Measurements from ENCODE around the gene NPTX1.
A peak's percentile ranks its signal among the peaks of the same experiment; 100 is the strongest.

The NPTX1 gene

GRCh38 chr17:80459234-80459633, 17.2 kb downstream of the NPTX1 start:
- H3K27me3 ChIP-seq (ENCODE audit: control insufficient read depth, insufficient read depth, low read length, poor library complexity, severe bottlenecking) = peaks cover 52% of the 10 kb centered on the region
- H3K4me3 ChIP-seq (ENCODE audit: insufficient read depth, low read depth, low read length) = no peak overlapping the region
- no peaks in the 10 kb centered on the region for H3K36me3 ChIP-seq (ENCODE audit: control insufficient read depth, insufficient read depth, low read length)
- no peaks in the 10 kb centered on the region for H3K4me1 ChIP-seq (ENCODE audit: control insufficient read depth, insufficient read depth, low read length)
- H3K9me3 ChIP-seq (ENCODE audit: control insufficient read depth, low read length) = no peaks in the 10 kb centered on the region
- no peak overlapping the region for H3K27ac ChIP-seq (ENCODE audit: insufficient read depth, low read depth, low read length, poor library complexity, severe bottlenecking)
- 77 to 86% methylated on average over 11 of the region's 11 CpGs for WGBS, 2 experiments

- H3K4me3 ChIP-seq (ENCODE audit: insufficient read depth, low read depth, low read length) = no peak overlapping the region
- 85 to 88% methylated on average over 8 of the region's 8 CpGs for WGBS, 2 experiments
- peaks cover 52% of the 10 kb centered on the region for H3K27me3 ChIP-seq (ENCODE audit: control insufficient read depth, insufficient read depth, low read length, poor library complexity, severe bottlenecking)
- H3K4me1 ChIP-seq (ENCODE audit: control insufficient read depth, insufficient read depth, low read length) = no peaks in the 10 kb centered on the region
- no peaks in the 10 kb centered on the region for H3K9me3 ChIP-seq (ENCODE audit: control insufficient read depth, low read length)
- H3K27ac ChIP-seq (ENCODE audit: insufficient read depth, low read depth, low read length, poor library complexity, severe bottlenecking) = no peak overlapping the region
- no peaks in the 10 kb centered on the region for H3K36me3 ChIP-seq (ENCODE audit: control insufficient read depth, insufficient read depth, low read length)
Measured at GRCh38 chr17:80458016-80458415, 18.4 kb downstream of the NPTX1 start.

- Histone ChIP-seq H3K4me1 (ENCODE audit: control insufficient read depth, insufficient read depth, low read length) (no peaks in the 10 kb centered on the region), H3K4me3 (ENCODE audit: insufficient read depth, low read depth, low read length) (no peak overlapping the region), H3K27ac (ENCODE audit: insufficient read depth, low read depth, low read length, poor library complexity, severe bottlenecking) (no peak overlapping the region), H3K36me3 (ENCODE audit: control insufficient read depth, insufficient read depth, low read length) (no peaks in the 10 kb centered on the region), H3K27me3 (ENCODE audit: control insufficient read depth, insufficient read depth, low read length, poor library complexity, severe bottlenecking) (peaks cover 52% of the 10 kb centered on the region), H3K9me3 (ENCODE audit: control insufficient read depth, low read length) (no peaks in the 10 kb centered on the region)
- WGBS, 2 experiments = 89 to 90% methylated on average over 15 of the region's 15 CpGs
Measured at GRCh38 chr17:80457236-80457856, 19.1 kb downstream of the NPTX1 start.

DNA sequence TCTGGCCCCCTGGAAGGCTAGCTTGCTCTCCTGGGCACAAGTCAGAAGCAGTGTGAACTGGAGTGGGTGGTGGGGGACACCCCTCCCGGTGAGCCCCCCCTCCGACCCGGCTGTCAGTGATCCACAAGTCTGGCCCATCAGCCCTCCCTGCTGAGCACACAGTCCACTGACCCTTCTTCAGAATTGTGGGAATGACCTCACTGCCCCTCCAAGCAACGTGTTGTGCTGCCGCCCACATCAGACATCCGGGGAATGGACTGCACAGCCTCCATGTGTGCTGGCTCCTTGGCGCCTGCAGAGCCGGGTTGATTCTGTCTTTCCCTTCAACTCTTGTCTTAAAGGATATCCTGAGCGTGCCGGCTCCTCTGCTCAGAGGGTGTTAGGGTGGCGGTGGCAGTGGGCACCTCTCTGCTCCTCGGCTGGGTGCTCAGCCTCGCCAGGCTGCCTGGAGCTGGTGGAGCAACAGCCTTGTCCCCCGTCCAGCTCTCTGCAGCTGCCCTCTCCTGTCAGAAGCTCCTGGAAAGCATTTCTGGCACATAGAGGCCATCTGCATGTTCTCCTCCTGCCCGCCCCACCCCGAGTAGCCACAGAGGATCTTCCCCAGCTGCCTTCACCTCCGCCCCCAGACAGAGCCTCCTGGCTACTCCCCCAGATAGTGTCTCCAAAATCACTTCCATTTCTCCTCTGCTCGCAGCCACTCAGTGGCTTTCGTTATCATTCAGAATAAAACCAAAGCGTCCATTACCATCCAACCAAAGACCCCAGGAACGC, 19.8 kb downstream of the NPTX1 start:
- no peaks in the 10 kb centered on the region for H3K9me3 ChIP-seq (ENCODE audit: control insufficient read depth, low read length)
- H3K36me3 ChIP-seq (ENCODE audit: control insufficient read depth, insufficient read depth, low read length) = no peaks in the 10 kb centered on the region
- H3K4me1 ChIP-seq (ENCODE audit: control insufficient read depth, insufficient read depth, low read length) = no peaks in the 10 kb centered on the region
- no peak overlapping the region for H3K4me3 ChIP-seq (ENCODE audit: insufficient read depth, low read depth, low read length)
- WGBS, 2 experiments = 83% methylated on average over 21 of the region's 21 CpGs
- H3K27me3 ChIP-seq (ENCODE audit: control insufficient read depth, insufficient read depth, low read length, poor library complexity, severe bottlenecking) = peaks cover 46% of the 10 kb centered on the region
- no peak overlapping the region for H3K27ac ChIP-seq (ENCODE audit: insufficient read depth, low read depth, low read length, poor library complexity, severe bottlenecking)

DNA sequence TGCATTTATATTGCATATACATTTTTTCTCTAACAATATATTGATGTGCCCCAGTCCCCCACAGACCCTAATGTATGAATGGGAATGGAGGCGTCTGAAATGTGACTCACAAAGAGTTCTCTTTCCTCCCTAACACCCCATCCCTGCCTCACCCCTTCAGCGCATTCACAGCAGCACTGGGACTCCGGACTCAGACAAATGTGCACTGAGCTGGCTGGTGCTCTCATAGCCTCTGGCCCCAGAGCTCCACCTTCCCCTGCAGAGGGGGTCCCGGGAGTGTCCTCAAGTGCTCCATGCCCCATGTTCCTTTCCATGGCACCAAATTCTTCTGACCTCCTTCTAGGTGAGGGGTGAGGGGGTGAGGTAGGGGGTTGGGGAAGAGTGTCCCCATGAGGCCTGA, 20.6 kb downstream of the NPTX1 start:
- no peaks in the 10 kb centered on the region for H3K36me3 ChIP-seq (ENCODE audit: control insufficient read depth, insufficient read depth, low read length)
- no peaks in the 10 kb centered on the region for H3K9me3 ChIP-seq (ENCODE audit: control insufficient read depth, low read length)
- H3K27me3 ChIP-seq (ENCODE audit: control insufficient read depth, insufficient read depth, low read length, poor library complexity, severe bottlenecking) = peaks cover 41% of the 10 kb centered on the region
- WGBS, 2 experiments = 72 to 84% methylated on average over 4 of the region's 4 CpGs
- no peak overlapping the region for H3K4me3 ChIP-seq (ENCODE audit: insufficient read depth, low read depth, low read length)
- H3K4me1 ChIP-seq (ENCODE audit: control insufficient read depth, insufficient read depth, low read length) = no peaks in the 10 kb centered on the region
- H3K27ac ChIP-seq (ENCODE audit: insufficient read depth, low read depth, low read length, poor library complexity, severe bottlenecking) = no peak overlapping the region

- peak overlapping the region; percentile 86 for H3K27ac ChIP-seq (ENCODE audit: insufficient read depth, low read depth, low read length, poor library complexity, severe bottlenecking)
- H3K4me1 ChIP-seq (ENCODE audit: control insufficient read depth, insufficient read depth, low read length) = no peaks in the 10 kb centered on the region
- peak overlapping the region; percentile 64 for H3K4me3 ChIP-seq (ENCODE audit: insufficient read depth, low read depth, low read length)
- no peaks in the 10 kb centered on the region for H3K36me3 ChIP-seq (ENCODE audit: control insufficient read depth, insufficient read depth, low read length)
- H3K9me3 ChIP-seq (ENCODE audit: control insufficient read depth, low read length) = no peaks in the 10 kb centered on the region
- WGBS, 2 experiments = 3 to 12% methylated on average over 17 to 20 of the region's 20 CpGs
- peaks cover 37% of the 10 kb centered on the region for H3K27me3 ChIP-seq (ENCODE audit: control insufficient read depth, insufficient read depth, low read length, poor library complexity, severe bottlenecking)
Measured at GRCh38 chr17:80455336-80455710, 21.1 kb downstream of the NPTX1 start.

DNA sequence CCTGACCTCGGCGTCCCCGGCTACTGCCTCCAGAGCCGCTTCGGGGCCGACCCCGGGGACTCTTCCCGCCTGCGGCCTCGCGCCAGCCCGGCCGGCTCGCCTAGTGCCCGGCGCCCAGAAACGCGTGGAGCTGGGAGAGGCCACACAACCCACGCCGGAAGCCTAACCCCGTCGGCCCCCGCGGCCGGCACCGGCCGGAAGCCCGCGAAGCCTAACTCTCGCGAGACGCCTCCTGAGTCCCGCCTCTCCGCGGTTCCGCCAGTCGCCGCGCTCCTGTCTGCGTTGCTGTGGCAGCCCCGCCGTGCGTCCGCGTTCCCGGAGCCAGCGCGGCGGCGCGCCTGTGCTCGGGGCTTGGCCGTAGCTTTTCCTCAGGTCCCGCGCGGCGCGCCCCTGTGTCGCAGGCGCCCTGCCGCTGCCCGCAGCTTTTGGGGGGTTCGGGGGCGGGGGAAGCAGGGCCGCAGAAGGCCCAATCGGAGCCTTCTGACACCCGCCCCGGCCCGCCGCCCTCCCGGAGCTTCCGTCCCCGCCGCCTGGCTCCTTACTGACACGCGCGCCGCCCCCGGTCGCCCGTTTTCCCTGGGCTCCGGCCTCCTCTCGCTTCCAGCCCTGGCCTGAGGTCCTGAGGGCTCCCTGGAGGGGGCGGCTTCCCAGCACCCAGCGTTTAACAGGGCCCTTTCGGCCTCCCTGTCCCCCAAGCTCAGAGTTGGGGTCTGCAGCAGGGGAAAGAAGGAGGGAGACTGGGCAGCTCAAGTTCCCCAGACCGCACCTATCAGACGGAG, 21.7 kb downstream of the NPTX1 start:
- H3K4me3 ChIP-seq (ENCODE audit: insufficient read depth, low read depth, low read length) = peak overlapping the region; percentile 64
- H3K27ac ChIP-seq (ENCODE audit: insufficient read depth, low read depth, low read length, poor library complexity, severe bottlenecking) = peak overlapping the region; percentile 86
- H3K36me3 ChIP-seq (ENCODE audit: control insufficient read depth, insufficient read depth, low read length) = no peaks in the 10 kb centered on the region
- no peaks in the 10 kb centered on the region for H3K4me1 ChIP-seq (ENCODE audit: control insufficient read depth, insufficient read depth, low read length)
- peaks cover 35% of the 10 kb centered on the region for H3K27me3 ChIP-seq (ENCODE audit: control insufficient read depth, insufficient read depth, low read length, poor library complexity, severe bottlenecking)
- H3K9me3 ChIP-seq (ENCODE audit: control insufficient read depth, low read length) = no peaks in the 10 kb centered on the region
- 0% methylated on average over 88 of the region's 88 CpGs for WGBS, 2 experiments

GRCh38 chr17:80453998-80454556, 22.3 kb downstream of the NPTX1 start:
- WGBS, 2 experiments = 39% methylated on average over 36 of the region's 36 CpGs
- peaks cover 29% of the 10 kb centered on the region for H3K27me3 ChIP-seq (ENCODE audit: control insufficient read depth, insufficient read depth, low read length, poor library complexity, severe bottlenecking)
- no peaks in the 10 kb centered on the region for H3K9me3 ChIP-seq (ENCODE audit: control insufficient read depth, low read length)
- H3K4me3 ChIP-seq (ENCODE audit: insufficient read depth, low read depth, low read length) = peak overlapping the region; percentile 64
- H3K4me1 ChIP-seq (ENCODE audit: control insufficient read depth, insufficient read depth, low read length) = no peaks in the 10 kb centered on the region
- no peaks in the 10 kb centered on the region for H3K36me3 ChIP-seq (ENCODE audit: control insufficient read depth, insufficient read depth, low read length)
- H3K27ac ChIP-seq (ENCODE audit: insufficient read depth, low read depth, low read length, poor library complexity, severe bottlenecking) = peak overlapping the region; percentile 52

DNA sequence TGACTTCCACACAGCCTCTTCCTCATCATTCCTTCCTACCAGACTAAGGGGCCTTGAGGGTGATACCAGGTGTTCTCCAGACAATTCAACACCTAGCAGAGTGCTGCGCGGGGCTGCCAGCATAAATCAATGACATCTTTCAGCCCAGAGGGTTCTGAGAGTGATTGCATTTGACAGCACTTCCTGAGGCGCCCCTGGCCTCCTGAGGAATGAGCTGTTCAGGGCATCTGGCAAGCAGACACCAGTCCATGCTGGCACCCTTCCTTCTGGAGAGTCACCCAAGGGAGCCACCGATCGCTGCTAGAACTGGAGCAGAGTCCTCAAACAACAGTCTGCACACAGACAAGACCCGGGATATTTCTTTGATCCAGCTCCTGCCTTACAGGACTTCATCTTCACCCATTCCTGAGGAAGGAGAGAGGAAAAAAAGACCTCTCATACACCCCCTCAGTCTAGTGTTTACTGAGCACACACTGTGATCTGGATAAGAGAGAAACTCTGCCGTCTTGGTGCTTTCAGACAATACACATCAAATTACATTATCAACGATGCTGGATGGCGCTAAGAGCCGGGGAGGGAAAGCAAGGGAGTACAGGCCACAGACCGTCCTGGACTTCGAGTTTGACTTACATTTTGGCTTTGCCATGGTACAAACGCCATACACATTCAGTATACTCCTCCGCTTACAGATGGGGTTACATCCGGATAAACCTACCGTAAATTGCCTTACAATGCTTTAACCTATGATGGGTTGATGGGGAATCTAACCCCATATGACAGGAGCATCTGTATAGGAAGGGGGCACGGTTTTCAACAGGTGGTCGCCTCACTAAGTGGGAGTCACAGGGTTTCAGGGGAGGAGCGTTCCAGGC, 23.0 kb downstream of the NPTX1 start:
- no peak overlapping the region for H3K27ac ChIP-seq (ENCODE audit: insufficient read depth, low read depth, low read length, poor library complexity, severe bottlenecking)
- WGBS, 2 experiments = 89 to 91% methylated on average over 19 of the region's 19 CpGs
- no peaks in the 10 kb centered on the region for H3K4me1 ChIP-seq (ENCODE audit: control insufficient read depth, insufficient read depth, low read length)

More for the DNA sequence above, 23.0 kb downstream of the NPTX1 start:
- no peaks in the 10 kb centered on the region for H3K9me3 ChIP-seq (ENCODE audit: control insufficient read depth, low read length)
- no peaks in the 10 kb centered on the region for H3K36me3 ChIP-seq (ENCODE audit: control insufficient read depth, insufficient read depth, low read length)
- peaks cover 21% of the 10 kb centered on the region for H3K27me3 ChIP-seq (ENCODE audit: control insufficient read depth, insufficient read depth, low read length, poor library complexity, severe bottlenecking)
- H3K4me3 ChIP-seq (ENCODE audit: insufficient read depth, low read depth, low read length) = peak overlapping the region; percentile 64

All from ectodermal cell (in vitro differentiated cells).